HG02973 (cell line): ENCODE data around the gene CD8B2.
"Not testable (repeated sequence)": the region's sequence is repeated elsewhere in the genome, so short reads cannot be mapped to it uniquely, and the experiment has no call there.

Source experiments
- ATAC-seq: cut with Tn5 transposase; IDR thresholded peaks from one replicate; pipeline ENCODE4 v1.9.1; 2021; ENCODE audit warnings: moderate library complexity; ENCODE audit not compliant: unreplicated experiment

CD8B2 gene

GRCh38 chr2:106547164-106547903, 60.2 kb downstream of the CD8B2 start:
- ATAC-seq = no peak

- ATAC-seq = no peak
These were observed 64.4 kb downstream of the CD8B2 start for GRCh38 chr2:106551417-106552130.

- no peak for ATAC-seq
These were observed 65.8 kb downstream of the CD8B2 start for GRCh38 chr2:106552921-106553320.

GRCh38 chr2:106553321-106553720, 66.2 kb downstream of the CD8B2 start:
- no peak for ATAC-seq

GRCh38 chr2:106554411-106554810, 67.2 kb downstream of the CD8B2 start:
- ATAC-seq = no peak

GRCh38 chr2:106555053-106555452, 67.9 kb downstream of the CD8B2 start:
- ATAC-seq = no peak

- not testable (repeated sequence) for ATAC-seq
These were observed 72.6 kb downstream of the CD8B2 start for GRCh38 chr2:106559786-106560185.

- ATAC-seq = no peak
These were observed 73.6 kb downstream of the CD8B2 start for GRCh38 chr2:106560773-106561172.

GRCh38 chr2:106561356-106561755, 74.2 kb downstream of the CD8B2 start:
- no peak for ATAC-seq

- no peak for ATAC-seq
These were observed 74.6 kb downstream of the CD8B2 start for GRCh38 chr2:106561803-106562202.

GRCh38 chr2:106562268-106563186, 75.4 kb downstream of the CD8B2 start:
- no peak for ATAC-seq

- ATAC-seq = no peak
These were observed 76.0 kb downstream of the CD8B2 start for GRCh38 chr2:106563195-106563594.

GRCh38 chr2:106565599-106565998, 78.4 kb downstream of the CD8B2 start:
- no peak for ATAC-seq

- ATAC-seq = no peak
These were observed 78.9 kb downstream of the CD8B2 start for GRCh38 chr2:106566050-106566449.

- not testable (repeated sequence) for ATAC-seq
These were observed 79.3 kb downstream of the CD8B2 start for GRCh38 chr2:106566484-106566883.

GRCh38 chr2:106570316-106570715, 83.2 kb downstream of the CD8B2 start:
- ATAC-seq = no peak
